HepG2 (cell line): Measurements from ENCODE around the gene CFAP100. TPM values are rescaled to one million over a fixed set of nuclear protein-coding genes. Genes with fewer than 3 reads are reported as not detected.
A peak's percentile ranks its signal among the peaks of the same experiment; 100 is the strongest.

Experiments
- ATAC-seq: fragments of 200-7000 bp; cut with Tn5 transposase; 3 replicates; pipeline ENCODE4 v1.9.1; 2020; ENCODE audit warnings: mild to moderate bottlenecking, moderate library complexity
- BruUV-seq: library from RNA; stranded (reverse); fragments of 400-500 nt; replicated peaks from 2 replicates; lab custom pipeline; 2021; lab: Mats Ljungman, UMichigan
- CTCF ChIA-PET: fragments of 300-600 bp; formaldehyde crosslinking; extraction: SDS; loops from one replicate; lab custom pipeline; 2021; ENCODE audit warnings: low total read pairs, inconsistent platforms, low intra/inter-chr PET ratio; lab: Yijun Ruan, JAX
- POLR2A ChIA-PET: fragments of 350-600 bp; sonication (Branson Sonifier 250); formaldehyde crosslinking; loops from one replicate; lab custom pipeline; 2020; ENCODE audit warnings: antibody characterized with exemption, inconsistent platforms; lab: Yijun Ruan, JAX
- DNase-seq: peaks from one replicate; pipeline ENCODE4 v3.0.0-alpha.2; 2015; ENCODE audit warnings: low spot score
- FAIRE-seq: peaks from 3 replicates; lab custom pipeline; 2011; peaks lifted over from hg19 to GRCh38; lab: Jason Lieb, UNC
- H2AFZ ChIP-seq: one replicate; pipeline ENCODE4 v1.6.1; 2011; ENCODE audit warnings: low read length, inconsistent platforms
- H3K27ac ChIP-seq: fragments of 300-600 bp; 3 replicates; pipeline ENCODE4 v1.8.0; 2011; ENCODE audit warnings: mixed run types, mild to moderate bottlenecking, mixed read lengths, low read length, inconsistent platforms; ENCODE audit not compliant: insufficient read depth; ENCODE audit errors: extremely low read length
- H3K27me3 ChIP-seq, 2 experiments: fragments of 200-600 bp in 1 of 2; 2 replicates in 1 of 2; 3 replicates in 1 of 2; pipeline versions ENCODE4 v1.6.0 to v1.8.0; 2011; ENCODE audit warnings: low read length in 2 of 2, mild to moderate bottlenecking in 2 of 2, moderate library complexity in 2 of 2, inconsistent platforms in 1 of 2; ENCODE audit not compliant: insufficient read depth in 2 of 2, control insufficient read depth in 1 of 2
- H3K36me3 ChIP-seq, 2 experiments: fragments of 200-600 bp in 1 of 2; replicated peaks in 1 of 2; 2 replicates in 1 of 2; 3 replicates in 1 of 2; pipeline versions ENCODE4 v1.5.1 to v1.8.0; 2011; ENCODE audit warnings: low read length in 2 of 2, inconsistent platforms in 1 of 2; ENCODE audit not compliant: insufficient read depth in 2 of 2, control insufficient read depth in 1 of 2
- H3K4me1 ChIP-seq: 2 replicates; pipeline ENCODE4 v1.5.1; 2012; ENCODE audit warnings: low read length, inconsistent platforms; ENCODE audit not compliant: insufficient read depth
- H3K4me2 ChIP-seq: 2 replicates; pipeline ENCODE4 v1.6.0; 2011; ENCODE audit warnings: low read depth, low read length, inconsistent platforms
- H3K4me3 ChIP-seq, 3 experiments: fragments of 200-600 bp in 1 of 3; sonication (generic), shearing (Covaris generic) in 1 of 3; replicated peaks in 1 of 3; 2 replicates each; pipeline ENCODE4 v1.5.1; 2011 to 2016; ENCODE audit warnings: low read length in 3 of 3, inconsistent platforms in 2 of 3, low read depth in 2 of 3, mild to moderate bottlenecking in 2 of 3, control low read depth in 1 of 3, mixed read lengths in 1 of 3; ENCODE audit not compliant: insufficient read depth in 1 of 3
- H3K79me2 ChIP-seq: one replicate; pipeline ENCODE4 v1.6.1; 2011; ENCODE audit warnings: low read length, inconsistent platforms; ENCODE audit not compliant: insufficient read depth
- H3K9ac ChIP-seq: 2 replicates; pipeline ENCODE4 v1.6.0; 2011; ENCODE audit warnings: mild to moderate bottlenecking, low read depth, low read length, inconsistent platforms; ENCODE audit not compliant: insufficient read depth
- H3K9me3 ChIP-seq: 2 replicates; pipeline ENCODE4 v1.5.1; 2012; ENCODE audit warnings: mild to moderate bottlenecking, low read length
- H4K20me1 ChIP-seq: 2 replicates; pipeline ENCODE4 v1.6.0; 2011; ENCODE audit warnings: inconsistent platforms, mild to moderate bottlenecking, low read length, moderate library complexity; ENCODE audit not compliant: insufficient read depth
- CBX5 ChIP-seq: sonication (generic); formaldehyde crosslinking; IDR thresholded peaks from 2 replicates; pipeline ENCODE4 v1.4.0; 2020; ENCODE audit warnings: missing genetic modification reagents, borderline replicate concordance
- JDP2 ChIP-seq: sonication (generic); formaldehyde crosslinking; IDR thresholded peaks from 2 replicates; pipeline ENCODE4 v1.8.1; 2022; ENCODE audit warnings: missing genetic modification reagents, borderline replicate concordance
- KLF13 ChIP-seq: sonication (generic); formaldehyde crosslinking; IDR thresholded peaks from 2 replicates; pipeline ENCODE4 v1.4.0; 2020; ENCODE audit warnings: mild to moderate bottlenecking, missing genetic modification reagents
- MAFF ChIP-seq: IDR thresholded peaks from 2 replicates; pipeline ENCODE4 v1.6.1; 2011; ENCODE audit warnings: low read depth, low read length, improper control_type of control experiment
- MAFK ChIP-seq, 2 experiments: IDR thresholded peaks in 1 of 2; conservative IDR thresholded peaks in 1 of 2; 2 replicates each; pipeline ENCODE4 v1.6.1; 2011; ENCODE audit warnings: improper control_type of control experiment in 2 of 2, low read length in 2 of 2
- MBD4 ChIP-seq: IDR thresholded peaks from 2 replicates; pipeline ENCODE4 v1.6.1; 2012; ENCODE audit warnings: low read length, inconsistent platforms, borderline replicate concordance
- MIER2 ChIP-seq: IDR thresholded peaks from 2 replicates; pipeline ENCODE4 v1.6.1; 2016; ENCODE audit warnings: missing biosample characterization, missing genetic modification reagents
- MYNN ChIP-seq: sonication (generic); formaldehyde crosslinking; IDR thresholded peaks from 2 replicates; pipeline ENCODE4 v1.4.0; 2020; ENCODE audit warnings: mild to moderate bottlenecking, low read depth, missing genetic modification reagents
- NFYB ChIP-seq: sonication (generic); formaldehyde crosslinking; IDR thresholded peaks from 2 replicates; pipeline ENCODE4 v1.4.0; 2020; ENCODE audit warnings: missing genetic modification reagents
- PAF1 ChIP-seq: IDR thresholded peaks from 2 replicates; pipeline ENCODE4 v1.6.1; 2016; ENCODE audit warnings: missing genetic modification reagents, missing compliant biosample characterization
- SMARCE1 ChIP-seq: fragments of 450-650 bp; IDR thresholded peaks from 2 replicates; pipeline ENCODE4 v1.6.1; 2017; ENCODE audit warnings: borderline replicate concordance
- ZFX ChIP-seq: sonication (generic); formaldehyde crosslinking; IDR thresholded peaks from 2 replicates; pipeline ENCODE4 v1.4.0; 2020; ENCODE audit warnings: mild to moderate bottlenecking, low read depth, missing genetic modification reagents, moderate library complexity
- ZNF710 ChIP-seq: sonication (generic); formaldehyde crosslinking; IDR thresholded peaks from 2 replicates; pipeline ENCODE4 v1.5.0; 2020; ENCODE audit warnings: mild to moderate bottlenecking, missing genetic modification reagents, borderline replicate concordance
- WGBS: methylation state at CpG from one replicate; pipeline ENCODE4 v1.1.6; 2017; ENCODE audit warnings: low lambda C conversion rate; 5-methylcytosine and 5-hydroxymethylcytosine counted together
- in situ Hi-C: cut with HindIII; loops from 2 replicates; pipeline ENCODE4 v1.10.0; 2017; ENCODE audit warnings: low pct_unique_long_range_greater_than_20kb; ENCODE audit not compliant: extremely low pct_ligation_motif_present
- intact Hi-C: fragments of 100-400 bp; cut with micrococcal nuclease; formaldehyde crosslinking; loops from one replicate; pipeline ENCODE4 v1.10.0; 2022; ENCODE audit not compliant: unreplicated experiment
- polyA plus RNA-seq, 8 experiments: library from polyadenylated mRNA; depleted of rRNA in 3 of 8; stranded (reverse) in 7 of 8; unstranded in 1 of 8; fragments of >200 nt; fragmentation: Illumina TruSeq in 4 of 8; extraction: Trizol in 4 of 8; gene quantifications; 2 replicates each; pipeline versions ENCODE4 v1.2.1 to v1.2.3, GENCODE V29; 2011 to 2016; ENCODE audit warnings: low read depth in 4 of 8, missing spikeins in 1 of 8, mixed read lengths in 1 of 8; ENCODE audit not compliant: insufficient read depth in 1 of 8
- total RNA-seq, 5 experiments: library from RNA; depleted of rRNA; stranded (reverse); fragments of >200 nt; fragmentation: Illumina TruSeq; extraction: Trizol; gene quantifications; 2 replicates each; pipeline ENCODE4 v1.2.3, GENCODE V29; 2016; ENCODE audit warnings: low read depth in 1 of 5
- TF ChIP-seq, protein P1 (sequence below): fragments of 450-650 bp; IDR thresholded peaks from 2 replicates; pipeline ENCODE4 v1.6.1; 2017
- TF ChIP-seq, protein P2 (sequence below): sonication (generic); formaldehyde crosslinking; IDR thresholded peaks from 2 replicates; pipeline ENCODE4 v1.5.0; 2020; ENCODE audit warnings: mild to moderate bottlenecking, missing genetic modification reagents, borderline replicate concordance

The CFAP100 gene
- total and polyA plus RNA-seq, 2 of the 13 experiments (the other 11 are each of a cell fraction or from before 2014, with no cell fraction given), result 0.32 TPM; not detected in 1

DNA sequence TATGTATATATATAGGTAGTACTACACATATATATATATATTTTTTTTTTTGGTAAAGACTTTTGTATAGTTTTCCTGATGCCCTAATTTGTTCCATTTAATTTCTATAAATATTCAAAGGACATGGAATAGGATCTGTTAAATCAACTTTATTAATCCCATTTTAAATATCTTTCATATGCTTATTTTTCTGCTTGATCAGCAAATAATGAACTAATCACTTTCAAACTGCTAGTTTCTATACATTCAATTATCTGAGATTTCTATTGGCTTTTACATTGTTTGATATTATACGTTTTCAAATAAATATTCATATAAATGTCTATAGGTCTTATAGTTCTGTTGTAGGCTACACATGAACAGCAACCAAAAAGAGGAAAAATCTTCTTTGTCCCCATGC is 59.3 kb downstream of the CFAP100 start:
- H4K20me1 ChIP-seq, result 0 out of 2 replicates have a peak, but pooled peaks cover 3% of the 10 kb centered on the region
- POLR2A ChIA-PET, result no interaction called here
- no peaks in the 10 kb centered on the region for H3K27me3 ChIP-seq
- DNase-seq (no peak), ATAC-seq (no peak), FAIRE-seq (no peak)
- H3K9ac ChIP-seq, result no peak overlapping the region
- no peak overlapping the region for H3K27ac ChIP-seq
- BruUV-seq, result no TSS peak
- H3K4me3 ChIP-seq, result no peak overlapping the region
- in situ Hi-C loops (no loop called here), intact Hi-C loops (no loop called here)
- TF ChIP-seq, protein P1, sequence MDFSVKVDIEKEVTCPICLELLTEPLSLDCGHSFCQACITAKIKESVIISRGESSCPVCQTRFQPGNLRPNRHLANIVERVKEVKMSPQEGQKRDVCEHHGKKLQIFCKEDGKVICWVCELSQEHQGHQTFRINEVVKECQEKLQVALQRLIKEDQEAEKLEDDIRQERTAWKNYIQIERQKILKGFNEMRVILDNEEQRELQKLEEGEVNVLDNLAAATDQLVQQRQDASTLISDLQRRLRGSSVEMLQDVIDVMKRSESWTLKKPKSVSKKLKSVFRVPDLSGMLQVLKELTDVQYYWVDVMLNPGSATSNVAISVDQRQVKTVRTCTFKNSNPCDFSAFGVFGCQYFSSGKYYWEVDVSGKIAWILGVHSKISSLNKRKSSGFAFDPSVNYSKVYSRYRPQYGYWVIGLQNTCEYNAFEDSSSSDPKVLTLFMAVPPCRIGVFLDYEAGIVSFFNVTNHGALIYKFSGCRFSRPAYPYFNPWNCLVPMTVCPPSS, result no peak
- TF ChIP-seq SMARCE1 (no peak), MAFF (peak; percentile 95), MYNN (CRISPR knock-in tag) (no peak), PAF1 (CRISPR knock-in tag) (no peak), JDP2 (CRISPR knock-in tag) (no peak), NFYB (CRISPR knock-in tag) (no peak), KLF13 (no peak), MAFK (conservative IDR thresholded peaks at IDR 0.05 in 1 of 2, IDR thresholded peaks at IDR 0.05 in 1 of 2; ENCODE audit: low read length in 2 of 2) (peak; percentile 96 to 98), ZNF710 (CRISPR knock-in tag) (no peak), MIER2 (CRISPR knock-in tag) (no peak), CBX5 (no peak), ZFX (CRISPR knock-in tag) (no peak), MBD4 (no peak)
- TF ChIP-seq, protein P2, sequence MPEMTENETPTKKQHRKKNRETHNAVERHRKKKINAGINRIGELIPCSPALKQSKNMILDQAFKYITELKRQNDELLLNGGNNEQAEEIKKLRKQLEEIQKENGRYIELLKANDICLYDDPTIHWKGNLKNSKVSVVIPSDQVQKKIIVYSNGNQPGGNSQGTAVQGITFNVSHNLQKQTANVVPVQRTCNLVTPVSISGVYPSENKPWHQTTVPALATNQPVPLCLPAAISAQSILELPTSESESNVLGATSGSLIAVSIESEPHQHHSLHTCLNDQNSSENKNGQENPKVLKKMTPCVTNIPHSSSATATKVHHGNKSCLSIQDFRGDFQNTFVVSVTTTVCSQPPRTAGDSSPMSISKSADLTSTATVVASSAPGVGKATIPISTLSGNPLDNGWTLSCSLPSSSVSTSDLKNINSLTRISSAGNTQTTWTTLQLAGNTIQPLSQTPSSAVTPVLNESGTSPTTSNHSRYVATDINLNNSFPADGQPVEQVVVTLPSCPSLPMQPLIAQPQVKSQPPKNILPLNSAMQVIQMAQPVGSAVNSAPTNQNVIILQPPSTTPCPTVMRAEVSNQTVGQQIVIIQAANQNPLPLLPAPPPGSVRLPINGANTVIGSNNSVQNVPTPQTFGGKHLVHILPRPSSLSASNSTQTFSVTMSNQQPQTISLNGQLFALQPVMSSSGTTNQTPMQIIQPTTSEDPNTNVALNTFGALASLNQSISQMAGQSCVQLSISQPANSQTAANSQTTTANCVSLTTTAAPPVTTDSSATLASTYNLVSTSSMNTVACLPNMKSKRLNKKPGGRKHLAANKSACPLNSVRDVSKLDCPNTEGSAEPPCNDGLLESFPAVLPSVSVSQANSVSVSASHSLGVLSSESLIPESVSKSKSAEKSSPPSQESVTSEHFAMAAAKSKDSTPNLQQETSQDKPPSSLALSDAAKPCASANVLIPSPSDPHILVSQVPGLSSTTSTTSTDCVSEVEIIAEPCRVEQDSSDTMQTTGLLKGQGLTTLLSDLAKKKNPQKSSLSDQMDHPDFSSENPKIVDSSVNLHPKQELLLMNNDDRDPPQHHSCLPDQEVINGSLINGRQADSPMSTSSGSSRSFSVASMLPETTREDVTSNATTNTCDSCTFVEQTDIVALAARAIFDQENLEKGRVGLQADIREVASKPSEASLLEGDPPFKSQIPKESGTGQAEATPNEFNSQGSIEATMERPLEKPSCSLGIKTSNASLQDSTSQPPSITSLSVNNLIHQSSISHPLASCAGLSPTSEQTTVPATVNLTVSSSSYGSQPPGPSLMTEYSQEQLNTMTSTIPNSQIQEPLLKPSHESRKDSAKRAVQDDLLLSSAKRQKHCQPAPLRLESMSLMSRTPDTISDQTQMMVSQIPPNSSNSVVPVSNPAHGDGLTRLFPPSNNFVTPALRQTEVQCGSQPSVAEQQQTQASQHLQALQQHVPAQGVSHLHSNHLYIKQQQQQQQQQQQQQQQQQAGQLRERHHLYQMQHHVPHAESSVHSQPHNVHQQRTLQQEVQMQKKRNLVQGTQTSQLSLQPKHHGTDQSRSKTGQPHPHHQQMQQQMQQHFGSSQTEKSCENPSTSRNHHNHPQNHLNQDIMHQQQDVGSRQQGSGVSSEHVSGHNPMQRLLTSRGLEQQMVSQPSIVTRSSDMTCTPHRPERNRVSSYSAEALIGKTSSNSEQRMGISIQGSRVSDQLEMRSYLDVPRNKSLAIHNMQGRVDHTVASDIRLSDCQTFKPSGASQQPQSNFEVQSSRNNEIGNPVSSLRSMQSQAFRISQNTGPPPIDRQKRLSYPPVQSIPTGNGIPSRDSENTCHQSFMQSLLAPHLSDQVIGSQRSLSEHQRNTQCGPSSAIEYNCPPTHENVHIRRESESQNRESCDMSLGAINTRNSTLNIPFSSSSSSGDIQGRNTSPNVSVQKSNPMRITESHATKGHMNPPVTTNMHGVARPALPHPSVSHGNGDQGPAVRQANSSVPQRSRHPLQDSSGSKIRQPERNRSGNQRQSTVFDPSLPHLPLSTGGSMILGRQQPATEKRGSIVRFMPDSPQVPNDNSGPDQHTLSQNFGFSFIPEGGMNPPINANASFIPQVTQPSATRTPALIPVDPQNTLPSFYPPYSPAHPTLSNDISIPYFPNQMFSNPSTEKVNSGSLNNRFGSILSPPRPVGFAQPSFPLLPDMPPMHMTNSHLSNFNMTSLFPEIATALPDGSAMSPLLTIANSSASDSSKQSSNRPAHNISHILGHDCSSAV (CRISPR knock-in tag), result no peak
- H3K9me3 ChIP-seq, result no peaks in the 10 kb centered on the region
- H3K4me1 ChIP-seq, result no peaks in the 10 kb centered on the region
- peaks cover 12% of the 10 kb centered on the region for H3K79me2 ChIP-seq
- CTCF ChIA-PET, result no interaction called here
- no peak overlapping the region for H3K4me2 ChIP-seq
- 88% methylated on average over 1 of the region's 1 CpG for WGBS
- H3K36me3 ChIP-seq, result peaks cover 30 to 85% of the 10 kb centered on the region in 2 experiments; a peak in 4 of 5 replicates
- no peak overlapping the region for H2AFZ ChIP-seq
